Loucy (cell line): Measurements from ENCODE around the gene OSR1.

Source experiments
- H2AFZ ChIP-seq: fragments of 200-600 bp; sonication (generic); 2 replicates; pipeline ENCODE4 v1.6.0; 2016; ENCODE audit warnings: antibody characterized with exemption, mild to moderate bottlenecking, low read length, moderate library complexity
- H3F3A ChIP-seq: fragments of 200-600 bp; 2 replicates; pipeline ENCODE4 v1.6.0; 2016; ENCODE audit warnings: antibody characterized with exemption, low read depth, mild to moderate bottlenecking
- H3K27me3 ChIP-seq: fragments of 200-600 bp; sonication (generic); 2 replicates; pipeline ENCODE4 v1.6.1; 2014; ENCODE audit warnings: low read length, mild to moderate bottlenecking; ENCODE audit not compliant: insufficient read depth, poor library complexity, severe bottlenecking
- H3K36me3 ChIP-seq: fragments of 200-600 bp; sonication (generic); 2 replicates; pipeline ENCODE4 v1.6.1; 2016; ENCODE audit warnings: low read length; ENCODE audit not compliant: insufficient read depth
- H3K4me1 ChIP-seq: fragments of 200-600 bp; sonication (generic); 2 replicates; pipeline ENCODE4 v1.5.1; 2014; ENCODE audit warnings: low read length, mild to moderate bottlenecking; ENCODE audit not compliant: insufficient read depth, poor library complexity, severe bottlenecking
- H3K4me2 ChIP-seq: fragments of 200-600 bp; sonication (generic); 2 replicates; pipeline ENCODE4 v1.6.0; 2014; ENCODE audit warnings: antibody characterized with exemption, low read length, low read depth, mild to moderate bottlenecking; ENCODE audit not compliant: poor library complexity, severe bottlenecking
- H3K4me3 ChIP-seq: fragments of 200-600 bp; sonication (generic); 2 replicates; pipeline ENCODE4 v1.5.1; 2014; ENCODE audit warnings: low read length, mild to moderate bottlenecking, mixed read lengths; ENCODE audit not compliant: poor library complexity, severe bottlenecking
- H3K79me2 ChIP-seq: fragments of 200-600 bp; sonication (generic); 2 replicates; pipeline ENCODE4 v1.6.1; 2014; ENCODE audit warnings: low read length; ENCODE audit not compliant: insufficient read depth
- H3K9ac ChIP-seq: fragments of 200-600 bp; sonication (generic); 2 replicates; pipeline ENCODE4 v1.6.0; 2014; ENCODE audit warnings: mild to moderate bottlenecking, low read depth, low read length, moderate library complexity; ENCODE audit not compliant: poor library complexity, severe bottlenecking
- H3K9me2 ChIP-seq: fragments of 200-600 bp; sonication (generic); replicated peaks from 2 replicates; pipeline ENCODE4 v1.6.1; 2016; ENCODE audit warnings: low read depth, low read length, mixed read lengths
- H3K9me3 ChIP-seq: fragments of 200-600 bp; sonication (generic); 2 replicates; pipeline ENCODE4 v1.6.1; 2014; ENCODE audit warnings: mild to moderate bottlenecking, antibody characterized with exemption, low read length, low read depth; ENCODE audit not compliant: insufficient read depth
- H4K20me1 ChIP-seq: fragments of 200-600 bp; sonication (generic); 2 replicates; pipeline ENCODE4 v1.6.0; 2014; ENCODE audit warnings: antibody characterized with exemption, low read length, mild to moderate bottlenecking; ENCODE audit not compliant: insufficient read depth, poor library complexity, severe bottlenecking
- CTCF ChIP-seq: fragments of 200-600 bp; sonication (generic); conservative IDR thresholded peaks from 2 replicates; pipeline ENCODE4 v1.5.1; 2014; ENCODE audit warnings: mild to moderate bottlenecking, antibody characterized with exemption, low read length
- EZH2phosphoT487 ChIP-seq: fragments of 200-600 bp; IDR thresholded peaks from 2 replicates; pipeline ENCODE4 v1.6.1; 2018; ENCODE audit warnings: antibody characterized with exemption, mild to moderate bottlenecking, moderate library complexity, borderline replicate concordance

The OSR1 gene

GRCh38 chr2:19352946-19353720, 5.3 kb downstream of the OSR1 start:
- Histone ChIP-seq H3K4me2 (no peak overlapping the region), H3K79me2 (no peaks in the 10 kb centered on the region), H2AFZ (no peak overlapping the region), H3K27me3 (no peaks in the 10 kb centered on the region), H4K20me1 (no peaks in the 10 kb centered on the region), H3K36me3 (no peaks in the 10 kb centered on the region), H3K4me3 (no peak overlapping the region), H3F3A (no peaks in the 10 kb centered on the region), H3K9me2 (no peaks in the 10 kb centered on the region), H3K9ac (no peak overlapping the region), H3K9me3 (no peaks in the 10 kb centered on the region), H3K4me1 (no peaks in the 10 kb centered on the region)
- TF ChIP-seq CTCF (no peak), EZH2phosphoT487 (no peak)

- Histone ChIP-seq H3K79me2 (peaks cover 7% of the 10 kb centered on the region; the same call in 1 of the 2 replicates), H3K9me3 (no peaks in the 10 kb centered on the region), H3F3A (no peaks in the 10 kb centered on the region), H3K36me3 (no peaks in the 10 kb centered on the region), H3K9me2 (no peaks in the 10 kb centered on the region), H3K4me1 (peaks cover 2% of the 10 kb centered on the region), H2AFZ (no peak overlapping the region), H3K27me3 (no peaks in the 10 kb centered on the region), H3K9ac (no peak overlapping the region), H3K4me2 (no peak overlapping the region), H4K20me1 (no peaks in the 10 kb centered on the region), H3K4me3 (no peak overlapping the region)
- TF ChIP-seq EZH2phosphoT487 = no peak
- no peak for TF ChIP-seq CTCF
Observed at GRCh38 chr2:19351899-19352697, 6.3 kb downstream of the OSR1 start.

- Histone ChIP-seq H3K27me3 (no peaks in the 10 kb centered on the region), H3K4me3 (no peak overlapping the region), H3K9me3 (no peaks in the 10 kb centered on the region), H3K4me1 (peaks cover 7% of the 10 kb centered on the region), H3K36me3 (no peaks in the 10 kb centered on the region), H2AFZ (no peak overlapping the region), H4K20me1 (no peaks in the 10 kb centered on the region), H3K9me2 (no peaks in the 10 kb centered on the region), H3F3A (no peaks in the 10 kb centered on the region), H3K9ac (no peak overlapping the region), H3K4me2 (no peak overlapping the region), H3K79me2 (peaks cover 13% of the 10 kb centered on the region; the same call in 1 of the 2 replicates)
- TF ChIP-seq CTCF = no peak
- TF ChIP-seq EZH2phosphoT487 = no peak
Observed at GRCh38 chr2:19351499-19351898, 6.9 kb downstream of the OSR1 start.
